Right lobe of liver (tissue), 4 donors: Measurements from ENCODE around the gene SLC8A2.

Experiments used
- POLR2A ChIP-seq: fragments of 450-650 bp; IDR thresholded peaks from one replicate; pipeline ENCODE4 v1.6.1; 2017; ENCODE audit warnings: antibody characterized with exemption, mild to moderate bottlenecking
- TF ChIP-seq, protein P1 (sequence below), 4 donors: fragments of 200-600 bp in 3 of 4; fragments of 450-650 bp in 1 of 4; IDR thresholded peaks; one replicate each; pipeline versions ENCODE4 v1.5.1 to v1.8.0; 2016 to 2022; ENCODE audit warnings: antibody characterized with exemption in 4 of 4, mild to moderate bottlenecking in 2 of 4
- donor health status: DM: no; HTN: no; CAD: no.
- donor health status: DM: no; HTN: no; CAD: no.
- donor health status: DM: no; HTN: yes; CAD: no.

DNA sequence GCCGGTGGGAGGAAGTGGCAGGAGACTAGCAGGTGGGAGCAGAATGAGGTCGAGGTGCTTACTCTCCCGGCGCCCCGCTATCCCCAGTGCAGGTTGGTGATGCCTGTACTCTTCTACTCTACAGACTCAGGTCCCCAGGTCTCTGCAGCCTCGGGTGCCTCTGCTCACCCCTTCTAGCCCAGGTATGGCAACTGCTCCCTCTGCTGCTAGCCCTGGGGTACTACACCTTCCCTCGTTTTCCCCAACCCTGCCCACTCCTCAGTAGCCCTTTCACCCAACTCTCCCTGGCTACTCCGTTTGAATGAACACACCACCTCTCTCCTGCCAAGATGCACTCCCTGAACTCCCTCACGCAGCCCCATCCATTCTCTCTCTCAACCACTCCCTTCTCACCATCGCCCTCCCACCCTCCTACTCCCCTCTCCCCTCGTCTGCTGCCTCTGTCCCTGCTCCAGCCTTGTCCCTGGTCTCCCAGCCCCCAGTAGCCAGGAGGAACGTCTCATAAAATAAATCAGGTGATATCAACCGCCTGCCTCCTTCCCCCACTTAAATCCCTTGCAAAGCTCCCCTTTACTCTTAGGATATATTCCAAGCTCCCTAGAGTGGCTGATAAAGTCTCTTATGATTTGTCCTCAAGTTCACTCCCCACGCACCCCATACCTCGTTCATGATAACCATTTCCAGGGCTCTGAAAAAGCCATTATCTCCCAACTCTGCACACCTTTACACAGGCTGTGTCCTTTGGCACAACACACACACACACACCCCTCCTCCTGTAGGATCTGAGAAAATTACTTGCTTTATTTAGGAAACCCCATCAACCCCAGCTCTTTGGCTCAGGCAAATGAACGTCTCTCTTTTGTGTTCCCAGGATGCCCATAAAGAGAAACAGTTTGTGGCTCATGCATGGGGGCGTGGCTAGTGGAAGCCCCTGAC, 44.2 kb downstream of the SLC8A2 start:
- TF ChIP-seq, protein P1, sequence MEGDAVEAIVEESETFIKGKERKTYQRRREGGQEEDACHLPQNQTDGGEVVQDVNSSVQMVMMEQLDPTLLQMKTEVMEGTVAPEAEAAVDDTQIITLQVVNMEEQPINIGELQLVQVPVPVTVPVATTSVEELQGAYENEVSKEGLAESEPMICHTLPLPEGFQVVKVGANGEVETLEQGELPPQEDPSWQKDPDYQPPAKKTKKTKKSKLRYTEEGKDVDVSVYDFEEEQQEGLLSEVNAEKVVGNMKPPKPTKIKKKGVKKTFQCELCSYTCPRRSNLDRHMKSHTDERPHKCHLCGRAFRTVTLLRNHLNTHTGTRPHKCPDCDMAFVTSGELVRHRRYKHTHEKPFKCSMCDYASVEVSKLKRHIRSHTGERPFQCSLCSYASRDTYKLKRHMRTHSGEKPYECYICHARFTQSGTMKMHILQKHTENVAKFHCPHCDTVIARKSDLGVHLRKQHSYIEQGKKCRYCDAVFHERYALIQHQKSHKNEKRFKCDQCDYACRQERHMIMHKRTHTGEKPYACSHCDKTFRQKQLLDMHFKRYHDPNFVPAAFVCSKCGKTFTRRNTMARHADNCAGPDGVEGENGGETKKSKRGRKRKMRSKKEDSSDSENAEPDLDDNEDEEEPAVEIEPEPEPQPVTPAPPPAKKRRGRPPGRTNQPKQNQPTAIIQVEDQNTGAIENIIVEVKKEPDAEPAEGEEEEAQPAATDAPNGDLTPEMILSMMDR (IDR thresholded peaks at IDR 0.05): peak; percentile 79 to 93 (median 86)
- no peak for TF ChIP-seq POLR2A
